Measurements from ENCODE around the gene CCNB2. TPM values are rescaled to one million over a fixed set of nuclear protein-coding genes. Genes with fewer than 3 reads are reported as not detected.

Gene CCNB2
- total and polyA plus RNA-seq, 2 donors (not counting 1 experiment from before 2014, with no cell fraction given), result 18.5 to 19.3 TPM

DNA sequence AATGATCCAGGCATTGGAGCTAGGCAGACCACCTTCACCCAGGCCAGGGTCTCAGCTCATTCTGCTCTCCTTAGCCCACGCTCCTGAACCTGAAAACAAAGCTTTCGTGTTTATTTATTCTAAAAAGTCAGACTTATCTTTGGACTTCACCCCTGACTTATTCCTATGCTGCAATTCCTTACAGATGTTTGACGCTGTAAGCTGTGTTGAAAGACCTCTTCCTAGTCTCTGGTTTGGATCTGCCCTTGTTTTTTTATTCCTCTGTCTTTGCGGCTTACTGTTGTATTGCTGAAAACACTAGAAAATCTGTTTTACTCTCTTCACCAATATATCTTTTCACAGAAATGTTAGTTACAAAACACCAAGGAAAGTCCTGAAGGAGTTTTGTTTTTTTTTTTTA is 61.2 kb downstream of the CCNB2 start:
- Histone ChIP-seq H3K9ac (ENCODE audit: insufficient read depth, low read length) (no peak overlapping the region), H2AFZ (ENCODE audit: low read length) (no peak overlapping the region), H3K9me3 (ENCODE audit: control insufficient read depth, insufficient read depth, low read depth, low read length) (no peaks in the 10 kb centered on the region), H3K27me3 (ENCODE audit: control insufficient read depth, insufficient read depth, low read length) (no peaks in the 10 kb centered on the region), H3K4me2 (ENCODE audit: extremely low read depth, insufficient read depth, low read length) (no peak overlapping the region), H3K4me3 (replicated peaks in 1 of 4; ENCODE audit: control extremely low read depth in 1 of 4, insufficient read depth in 1 of 4, low read depth in 3 of 4, low read length in 4 of 4) (no peak overlapping the region), H4K20me1 (ENCODE audit: control insufficient read depth, extremely low read depth, insufficient read depth, low read length) (no peaks in the 10 kb centered on the region), H3K36me3 (ENCODE audit: control insufficient read depth, insufficient read depth, low read length) (peaks cover 7% of the 10 kb centered on the region), H3K4me1 (ENCODE audit: control insufficient read depth, extremely low read depth, insufficient read depth, low read length) (peaks cover 15% of the 10 kb centered on the region), H3K27ac (ENCODE audit: insufficient read depth, low read length) (no peak overlapping the region), H3K79me2 (ENCODE audit: control insufficient read depth, insufficient read depth, low read length) (no peaks in the 10 kb centered on the region)
- TF ChIP-seq CTCF (conservative IDR thresholded peaks at IDR 0.05 in 1 of 2, IDR thresholded peaks at IDR 0.05 in 1 of 2; ENCODE audit: low read depth in 1 of 2, low read length in 2 of 2), result no peak
- peak in 1 of 2 donors; percentile 53 for DNase-seq (ENCODE audit: low read depth in 2 of 2)

DNA sequence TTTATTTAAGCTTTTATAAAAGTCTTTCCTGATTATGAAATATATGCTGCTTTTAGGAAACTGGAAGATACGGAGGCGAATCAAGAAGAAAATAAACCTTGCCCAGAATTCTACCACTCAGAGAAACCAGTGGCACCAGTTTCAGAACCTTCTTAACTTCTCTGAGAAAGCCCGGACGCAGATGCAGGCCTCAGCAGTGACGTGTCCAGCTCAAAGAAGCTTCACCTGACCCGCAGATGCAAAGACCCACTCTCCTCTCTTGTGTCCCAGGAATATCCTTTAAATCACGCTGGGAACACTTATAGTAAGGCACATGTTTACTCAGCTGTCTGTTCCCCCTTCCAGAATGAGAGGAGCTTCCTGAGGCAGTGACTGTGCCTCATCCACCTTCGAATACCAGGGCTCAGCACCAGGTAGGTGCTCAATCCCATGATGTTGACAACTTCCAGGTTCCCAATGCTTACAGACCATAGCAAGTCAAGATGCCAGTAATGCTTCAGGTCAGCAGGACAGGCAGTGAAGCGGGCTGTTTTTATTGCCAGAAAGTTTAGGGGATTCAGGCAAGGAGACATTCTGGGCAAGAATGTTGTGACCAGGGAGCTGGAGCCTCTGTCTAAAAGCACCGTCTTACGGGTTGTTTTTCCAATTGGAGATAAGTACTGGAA is 61.8 kb downstream of the CCNB2 start:
- Histone ChIP-seq H3K4me3 (replicated peaks in 1 of 4; ENCODE audit: control extremely low read depth in 1 of 4, insufficient read depth in 1 of 4, low read depth in 3 of 4, low read length in 4 of 4) (no peak overlapping the region), H2AFZ (ENCODE audit: low read length) (no peak overlapping the region), H3K4me1 (ENCODE audit: control insufficient read depth, extremely low read depth, insufficient read depth, low read length) (peaks cover 15% of the 10 kb centered on the region), H3K9ac (ENCODE audit: insufficient read depth, low read length) (no peak overlapping the region), H3K27me3 (ENCODE audit: control insufficient read depth, insufficient read depth, low read length) (no peaks in the 10 kb centered on the region), H3K27ac (ENCODE audit: insufficient read depth, low read length) (no peak overlapping the region), H3K4me2 (ENCODE audit: extremely low read depth, insufficient read depth, low read length) (no peak overlapping the region), H3K36me3 (ENCODE audit: control insufficient read depth, insufficient read depth, low read length) (peaks cover 6% of the 10 kb centered on the region), H3K79me2 (ENCODE audit: control insufficient read depth, insufficient read depth, low read length) (no peaks in the 10 kb centered on the region), H4K20me1 (ENCODE audit: control insufficient read depth, extremely low read depth, insufficient read depth, low read length) (no peaks in the 10 kb centered on the region), H3K9me3 (ENCODE audit: control insufficient read depth, insufficient read depth, low read depth, low read length) (no peaks in the 10 kb centered on the region)
- TF ChIP-seq CTCF (conservative IDR thresholded peaks at IDR 0.05 in 1 of 2, IDR thresholded peaks at IDR 0.05 in 1 of 2; ENCODE audit: low read depth in 1 of 2, low read length in 2 of 2) (no peak), EZH2 (IDR thresholded peaks at IDR 0.05; ENCODE audit: low read length, missing control alignments) (no peak)
- DNase-seq (ENCODE audit: low read depth in 2 of 2), result no peak

GRCh38 chr15:59168536-59168935 is 63.6 kb downstream of the CCNB2 start:
- no peak overlapping the region for H3K9ac ChIP-seq (ENCODE audit: insufficient read depth, low read length)
- TF ChIP-seq EZH2 (IDR thresholded peaks at IDR 0.05; ENCODE audit: low read length, missing control alignments) (no peak), CTCF (conservative IDR thresholded peaks at IDR 0.05 in 1 of 2, IDR thresholded peaks at IDR 0.05 in 1 of 2; ENCODE audit: low read depth in 1 of 2, low read length in 2 of 2) (no peak)
- H2AFZ ChIP-seq (ENCODE audit: low read length), result no peak overlapping the region
- H3K4me3 ChIP-seq (replicated peaks in 1 of 4; ENCODE audit: control extremely low read depth in 1 of 4, insufficient read depth in 1 of 4, low read depth in 3 of 4, low read length in 4 of 4), result no peak overlapping the region
- H3K79me2 ChIP-seq (ENCODE audit: control insufficient read depth, insufficient read depth, low read length), result no peaks in the 10 kb centered on the region
- no peaks in the 10 kb centered on the region for H3K27me3 ChIP-seq (ENCODE audit: control insufficient read depth, insufficient read depth, low read length)
- peak overlapping the region; percentile 40 for H3K27ac ChIP-seq (ENCODE audit: insufficient read depth, low read length)
- H3K9me3 ChIP-seq (ENCODE audit: control insufficient read depth, insufficient read depth, low read depth, low read length), result no peaks in the 10 kb centered on the region
- H4K20me1 ChIP-seq (ENCODE audit: control insufficient read depth, extremely low read depth, insufficient read depth, low read length), result no peaks in the 10 kb centered on the region
- peaks cover 15% of the 10 kb centered on the region for H3K4me1 ChIP-seq (ENCODE audit: control insufficient read depth, extremely low read depth, insufficient read depth, low read length)
- peak; percentile 57 to 76 for DNase-seq (ENCODE audit: low read depth in 2 of 2)
- H3K4me2 ChIP-seq (ENCODE audit: extremely low read depth, insufficient read depth, low read length), result no peak overlapping the region
- H3K36me3 ChIP-seq (ENCODE audit: control insufficient read depth, insufficient read depth, low read length), result peaks cover 5% of the 10 kb centered on the region
